Measurements from ENCODE around the gene POC1A. TPM values are rescaled to one million over a fixed set of nuclear protein-coding genes. Genes with fewer than 3 reads are reported as not detected.

POC1A gene
- total and polyA plus RNA-seq, 10 of the 15 experiments (the other 5 are each of a cell fraction or from before 2014, with no cell fraction given) = 8.5 to 49.8 (median 23.5) TPM

DNA sequence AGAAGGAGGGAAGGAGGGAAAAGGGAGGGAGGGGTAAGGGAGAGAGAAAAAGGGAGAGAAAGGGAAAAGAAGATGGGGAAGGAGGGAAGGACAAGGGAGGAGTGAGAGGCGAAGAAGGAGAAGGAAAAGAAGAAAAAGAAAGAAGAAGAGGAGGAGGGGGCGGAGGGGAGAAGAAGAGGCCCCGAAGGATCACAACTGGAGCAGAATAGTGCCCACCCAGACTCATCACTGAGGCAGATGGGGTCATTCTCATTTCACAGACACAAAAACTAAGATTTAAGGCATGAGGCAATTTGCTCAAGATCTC lies 41.0 kb upstream of the POC1A start:
- no peak overlapping the region for H3K27ac ChIP-seq (ENCODE audit: control insufficient read depth, insufficient read depth)
- no peak overlapping the region for H3K4me2 ChIP-seq (ENCODE audit: control insufficient read depth, insufficient read depth)
- 0 out of 4 replicates have a peak, but pooled peaks cover 0 to 4% of the 10 kb centered on the region in 2 experiments for H3K36me3 ChIP-seq (ENCODE audit: control insufficient read depth in 2 of 2, insufficient read depth in 2 of 2, low read length in 1 of 2)
- H3K4me3 ChIP-seq = no peak overlapping the region
- no peaks in the 10 kb centered on the region for H3K27me3 ChIP-seq (replicated peaks in 1 of 2; ENCODE audit: control insufficient read depth in 2 of 2, insufficient read depth in 2 of 2, low read length in 1 of 2)
- BruUV-seq (replicated peaks) = no TSS peak
- ChIA-PET RAD21 (ENCODE audit: unreplicated experiment) (no interaction called here), SMC1A (ENCODE audit: uncharacterized antibody, unreplicated experiment) (interaction anchor here (1.1 kb wide), 1 partner anchor 26 kb away, joined by 3 read pairs; no protein-coding TSS in a partner anchor), POLR2A (no interaction called here), CTCF (interaction anchor here (1.1 kb wide), 1 partner anchor 10 kb away, joined by 3 read pairs; no protein-coding TSS in a partner anchor)
- DNase-seq (ENCODE audit: low read depth, low spot score) (no peak), ATAC-seq (no peak), FAIRE-seq (no peak)
- WGBS (ENCODE audit: insufficient coverage, insufficient replicate concordance, low lambda C conversion rate, missing lambda C conversion rate) = 77% methylated on average over 3 of the region's 3 CpGs
- H2AFZ ChIP-seq (ENCODE audit: control insufficient read depth, low read depth, low read length) = no peak overlapping the region
- H3K9me3 ChIP-seq (replicated peaks; ENCODE audit: control insufficient read depth, insufficient read depth, low read length) = no peaks in the 10 kb centered on the region
- peaks cover 17% of the 10 kb centered on the region for H3K79me2 ChIP-seq (ENCODE audit: control insufficient read depth, insufficient read depth, low read length)
- H3K4me1 ChIP-seq (ENCODE audit: control insufficient read depth, insufficient read depth, low read length) = peaks cover 22% of the 10 kb centered on the region
- no peak overlapping the region for H3K9ac ChIP-seq (ENCODE audit: control insufficient read depth, insufficient read depth, low read length)
- in situ Hi-C loops (cut with MboI) = no loop called here
- no peaks in the 10 kb centered on the region for H4K20me1 ChIP-seq (ENCODE audit: control insufficient read depth, insufficient read depth)
- intact Hi-C loops (cut with micrococcal nuclease; ENCODE audit: unreplicated experiment) = no loop called here
- TF ChIP-seq ATF3 (IDR thresholded peaks at IDR 0.05; ENCODE audit: borderline replicate concordance, extremely low read depth, low read depth, low read length) = no peak
- TF ChIP-seq YY1 (IDR thresholded peaks at IDR 0.05; ENCODE audit: low read depth, low read length) = no peak
- TF ChIP-seq, protein P1, sequence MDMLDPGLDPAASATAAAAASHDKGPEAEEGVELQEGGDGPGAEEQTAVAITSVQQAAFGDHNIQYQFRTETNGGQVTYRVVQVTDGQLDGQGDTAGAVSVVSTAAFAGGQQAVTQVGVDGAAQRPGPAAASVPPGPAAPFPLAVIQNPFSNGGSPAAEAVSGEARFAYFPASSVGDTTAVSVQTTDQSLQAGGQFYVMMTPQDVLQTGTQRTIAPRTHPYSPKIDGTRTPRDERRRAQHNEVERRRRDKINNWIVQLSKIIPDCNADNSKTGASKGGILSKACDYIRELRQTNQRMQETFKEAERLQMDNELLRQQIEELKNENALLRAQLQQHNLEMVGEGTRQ (IDR thresholded peaks at IDR 0.05; ENCODE audit: borderline replicate concordance, low read depth, low read length) = no peak

GRCh38 chr3:52194485-52195290 lies 40.5 kb upstream of the POC1A start:
- Histone ChIP-seq H3K4me2 (ENCODE audit: control insufficient read depth, insufficient read depth) (no peak overlapping the region), H2AFZ (ENCODE audit: control insufficient read depth, low read depth, low read length) (no peak overlapping the region), H3K36me3 (ENCODE audit: control insufficient read depth in 2 of 2, insufficient read depth in 2 of 2, low read length in 1 of 2) (0 out of 4 replicates have a peak, but pooled peaks cover 0 to 4% of the 10 kb centered on the region in 2 experiments), H3K4me1 (ENCODE audit: control insufficient read depth, insufficient read depth, low read length) (peaks cover 22% of the 10 kb centered on the region), H3K9ac (ENCODE audit: control insufficient read depth, insufficient read depth, low read length) (no peak overlapping the region), H3K27me3 (replicated peaks in 1 of 2; ENCODE audit: control insufficient read depth in 2 of 2, insufficient read depth in 2 of 2, low read length in 1 of 2) (no peaks in the 10 kb centered on the region), H3K27ac (ENCODE audit: control insufficient read depth, insufficient read depth) (no peak overlapping the region), H4K20me1 (ENCODE audit: control insufficient read depth, insufficient read depth) (no peaks in the 10 kb centered on the region), H3K4me3 (no peak overlapping the region), H3K9me3 (replicated peaks; ENCODE audit: control insufficient read depth, insufficient read depth, low read length) (no peaks in the 10 kb centered on the region), H3K79me2 (ENCODE audit: control insufficient read depth, insufficient read depth, low read length) (peaks cover 17% of the 10 kb centered on the region)
- POLR2A ChIA-PET = no interaction called here
- ATAC-seq (no peak), DNase-seq (ENCODE audit: low read depth, low spot score) (no peak), FAIRE-seq (no peak)
- no peak for TF ChIP-seq CHD2 (IDR thresholded peaks at IDR 0.05; ENCODE audit: borderline replicate concordance, low read depth, low read length)
- TF ChIP-seq EED (IDR thresholded peaks at IDR 0.05; ENCODE audit: low read depth) = no peak
- TF ChIP-seq POLR2A (IDR thresholded peaks at IDR 0.05; ENCODE audit: low read depth, low read length) = no peak
- no peak for TF ChIP-seq RUNX3 (IDR thresholded peaks at IDR 0.05; ENCODE audit: low read length)
- TF ChIP-seq ATF7 (IDR thresholded peaks at IDR 0.05; ENCODE audit: low read depth) = no peak
- TF ChIP-seq YY1 (IDR thresholded peaks at IDR 0.05; ENCODE audit: low read depth, low read length) = no peak
- no peak for TF ChIP-seq ZNF274 (IDR thresholded peaks at IDR 0.05; ENCODE audit: insufficient read depth, insufficient read length)
- TF ChIP-seq ZBTB33 (IDR thresholded peaks at IDR 0.05) = no peak
- no peak for TF ChIP-seq RB1 (IDR thresholded peaks at IDR 0.05; ENCODE audit: borderline replicate concordance)
- no peak for TF ChIP-seq KLF5 (IDR thresholded peaks at IDR 0.05; ENCODE audit: partially characterized antibody)
- no peak for TF ChIP-seq ZNF217 (IDR thresholded peaks at IDR 0.05)
- TF ChIP-seq BHLHE40 (IDR thresholded peaks at IDR 0.05; ENCODE audit: borderline replicate concordance in 1 of 2, low read depth in 2 of 2, low read length in 1 of 2) = no peak
- WGBS (ENCODE audit: insufficient coverage, insufficient replicate concordance, low lambda C conversion rate, missing lambda C conversion rate) = 82% methylated on average over 14 of the region's 14 CpGs
- BruUV-seq (replicated peaks) = no TSS peak
- RAD21 ChIA-PET (ENCODE audit: unreplicated experiment) = no interaction called here
- in situ Hi-C loops (cut with MboI) (no loop called here), intact Hi-C loops (cut with micrococcal nuclease; ENCODE audit: unreplicated experiment) (no loop called here)
- CTCF ChIA-PET = interaction anchor here (0.6 to 1.1 kb wide), 2 partner anchors 10 to 713 kb away, joined by 3 read pairs; no protein-coding TSS in a partner anchor
- SMC1A ChIA-PET (ENCODE audit: uncharacterized antibody, unreplicated experiment) = interaction anchor here (1.1 kb wide), 1 partner anchor 26 kb away, joined by 3 read pairs; no protein-coding TSS in a partner anchor

Data from GM12878 (cell line).